ENCODE measurements around the gene FRMPD4. TPM values are rescaled to one million over a fixed set of nuclear protein-coding genes. Genes with fewer than 3 reads are reported as not detected.
A peak's percentile ranks its signal among the peaks of the same experiment; 100 is the strongest.

Gene FRMPD4
- total RNA-seq, 1 donor from 2014 or later, result 0.22 TPM

GRCh38 chrX:12128017-12128416 lies 10.3 kb upstream of the FRMPD4 start:
- no peak for TF ChIP-seq CTCF (conservative IDR thresholded peaks at IDR 0.05)
- no peaks in the 10 kb centered on the region for H3K36me3 Mint-ChIP-seq
- DNase-seq (ENCODE audit: extremely low spot score, unreplicated experiment), result no peak
- no peaks in the 10 kb centered on the region for H3K4me1 Mint-ChIP-seq (ENCODE audit: unreplicated experiment)
- H3K9me3 Mint-ChIP-seq, result peaks cover 4% of the 10 kb centered on the region
- no peak overlapping the region for H3K4me3 Mint-ChIP-seq
- H3K27me3 Mint-ChIP-seq, result no peaks in the 10 kb centered on the region
- H3K27ac Mint-ChIP-seq, result no peak overlapping the region

- no peak for TF ChIP-seq CTCF (conservative IDR thresholded peaks at IDR 0.05)
- H3K4me1 Mint-ChIP-seq (ENCODE audit: unreplicated experiment), result peaks cover 6% of the 10 kb centered on the region
- no peak for DNase-seq (ENCODE audit: extremely low spot score, unreplicated experiment)
- no peak overlapping the region for H3K27ac Mint-ChIP-seq
- no peaks in the 10 kb centered on the region for H3K9me3 Mint-ChIP-seq
- H3K27me3 Mint-ChIP-seq, result peaks cover 69% of the 10 kb centered on the region
- H3K4me3 Mint-ChIP-seq, result peak overlapping the region; percentile 85
- H3K36me3 Mint-ChIP-seq, result no peaks in the 10 kb centered on the region
Measured at GRCh38 chrX:12137951-12138360, 317 bp upstream of the FRMPD4 start.

- H3K27me3 Mint-ChIP-seq, result peaks cover 68% of the 10 kb centered on the region
Measured at GRCh38 chrX:12139934-12140611, 1.8 kb downstream of the FRMPD4 start.

GRCh38 chrX:12141511-12141910 lies 3.2 kb downstream of the FRMPD4 start:
- no peak for DNase-seq (ENCODE audit: extremely low spot score, unreplicated experiment)
- Mint-ChIP-seq H3K4me1 (ENCODE audit: unreplicated experiment) (peaks cover 6% of the 10 kb centered on the region), H3K27me3 (peaks cover 54% of the 10 kb centered on the region), H3K36me3 (no peaks in the 10 kb centered on the region), H3K4me3 (no peak overlapping the region), H3K27ac (no peak overlapping the region), H3K9me3 (no peaks in the 10 kb centered on the region)
- no peak for TF ChIP-seq CTCF (conservative IDR thresholded peaks at IDR 0.05)

More at GRCh38 chrX:12139934-12140611, 1.8 kb downstream of the FRMPD4 start:
- no peak for DNase-seq (ENCODE audit: extremely low spot score, unreplicated experiment)
- peak overlapping the region; percentile 36 for H3K4me3 Mint-ChIP-seq
- H3K27ac Mint-ChIP-seq, result no peak overlapping the region
- H3K4me1 Mint-ChIP-seq (ENCODE audit: unreplicated experiment), result peaks cover 6% of the 10 kb centered on the region
- H3K9me3 Mint-ChIP-seq, result no peaks in the 10 kb centered on the region
- no peaks in the 10 kb centered on the region for H3K36me3 Mint-ChIP-seq
- TF ChIP-seq CTCF (conservative IDR thresholded peaks at IDR 0.05), result no peak

GRCh38 chrX:12142661-12143060 lies 4.4 kb downstream of the FRMPD4 start:
- Mint-ChIP-seq H3K27ac (no peak overlapping the region), H3K9me3 (no peaks in the 10 kb centered on the region), H3K4me3 (no peak overlapping the region), H3K36me3 (no peaks in the 10 kb centered on the region), H3K4me1 (ENCODE audit: unreplicated experiment) (peaks cover 3% of the 10 kb centered on the region), H3K27me3 (peaks cover 42% of the 10 kb centered on the region)
- DNase-seq (ENCODE audit: extremely low spot score, unreplicated experiment), result no peak
- TF ChIP-seq CTCF (conservative IDR thresholded peaks at IDR 0.05), result no peak

Data from type B pancreatic cell (in vitro differentiated cells).